ENCODE data around the gene KCNJ12.

- TF ChIP-seq POLR2A (IDR thresholded peaks at IDR 0.05; ENCODE audit: insufficient read depth in 1 of 2, low read depth in 2 of 2, low read length in 2 of 2) (no peak), CTCF (CRISPR knock-in tag; IDR thresholded peaks at IDR 0.05) (no peak), STAT5B (CRISPR knock-in tag; IDR thresholded peaks at IDR 0.05) (no peak), ZNF687 (CRISPR knock-in tag; IDR thresholded peaks at IDR 0.05) (no peak), EZH2 (conservative IDR thresholded peaks at IDR 0.05; ENCODE audit: low read depth, low read length) (no peak), ZBTB40 (IDR thresholded peaks at IDR 0.05) (no peak), ZBTB40 (CRISPR knock-in tag; IDR thresholded peaks at IDR 0.05) (no peak)
Measured at GRCh38 chr17:21419299-21420239, 43.4 kb downstream of the KCNJ12 start.

Data from HepG2 (cell line).